ENCODE measurements around the gene MTMR1.

The MTMR1 gene

DNA sequence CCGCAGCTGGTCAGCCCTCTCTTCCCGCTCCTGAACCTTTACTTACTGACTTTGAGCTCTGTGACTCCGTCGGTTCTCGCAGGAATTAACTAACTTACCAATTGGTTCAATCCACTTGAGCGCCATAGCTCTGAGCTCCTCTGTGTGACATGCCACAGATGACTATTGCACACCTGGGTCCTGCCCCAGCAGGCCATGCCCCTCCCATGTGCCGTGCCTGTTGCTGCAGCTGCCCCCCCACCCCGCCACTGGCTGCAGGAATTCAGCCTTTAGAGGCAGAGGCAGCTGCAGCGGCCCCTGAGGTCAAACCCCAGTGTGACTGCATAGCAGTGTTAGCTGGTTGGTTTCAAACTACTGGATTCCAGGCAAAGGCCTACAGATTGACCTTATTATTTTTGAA is 70.6 kb downstream of the MTMR1 start:
- no peak for FAIRE-seq

DNA sequence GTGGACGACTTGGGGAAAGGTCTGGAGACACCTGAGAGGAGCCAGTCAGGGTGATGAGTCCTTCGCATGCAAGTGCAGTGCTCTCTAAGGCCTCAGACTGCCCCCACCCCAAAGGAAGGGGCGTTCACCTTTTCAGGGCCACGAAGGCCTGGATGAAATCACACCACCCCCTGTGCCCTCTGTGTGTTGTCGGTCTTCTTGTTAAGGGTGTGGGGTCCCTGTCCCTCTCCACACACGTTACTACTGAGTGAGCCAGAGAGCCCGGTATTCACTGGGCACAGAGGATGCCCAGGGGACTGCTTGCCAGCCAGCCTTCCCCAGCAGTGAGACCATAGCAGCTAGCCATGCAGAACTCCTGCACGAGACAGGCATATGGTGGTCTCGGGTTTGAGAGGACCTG is 72.0 kb downstream of the MTMR1 start:
- FAIRE-seq = no peak

DNA sequence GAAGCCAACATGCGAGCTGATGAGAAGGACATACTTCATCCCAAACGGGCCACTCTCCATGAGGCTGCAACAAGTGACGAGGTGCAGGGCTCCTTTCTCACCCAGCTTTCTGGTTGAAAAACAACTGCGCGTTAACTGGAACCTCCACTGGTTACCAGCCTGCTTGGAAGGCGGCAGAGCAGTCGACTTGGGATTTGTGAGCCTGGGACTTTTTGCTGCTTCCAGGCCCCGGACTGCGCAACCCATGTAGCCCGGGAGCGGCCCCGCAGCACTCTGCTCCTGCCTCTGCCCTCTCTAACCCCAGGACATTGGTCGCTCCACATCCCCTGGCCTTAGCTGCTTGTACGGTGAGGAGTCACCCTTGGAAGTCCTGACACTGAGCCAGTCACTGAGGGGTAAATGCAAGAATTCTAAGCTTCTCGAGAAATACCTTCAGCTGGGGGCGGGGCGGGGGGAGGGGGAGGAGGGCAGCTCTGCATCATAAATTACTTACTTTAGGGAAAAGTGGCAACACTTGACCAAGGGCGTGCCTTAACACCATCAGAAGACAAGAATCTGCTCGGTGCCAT is 72.7 kb downstream of the MTMR1 start:
- FAIRE-seq = no peak

DNA sequence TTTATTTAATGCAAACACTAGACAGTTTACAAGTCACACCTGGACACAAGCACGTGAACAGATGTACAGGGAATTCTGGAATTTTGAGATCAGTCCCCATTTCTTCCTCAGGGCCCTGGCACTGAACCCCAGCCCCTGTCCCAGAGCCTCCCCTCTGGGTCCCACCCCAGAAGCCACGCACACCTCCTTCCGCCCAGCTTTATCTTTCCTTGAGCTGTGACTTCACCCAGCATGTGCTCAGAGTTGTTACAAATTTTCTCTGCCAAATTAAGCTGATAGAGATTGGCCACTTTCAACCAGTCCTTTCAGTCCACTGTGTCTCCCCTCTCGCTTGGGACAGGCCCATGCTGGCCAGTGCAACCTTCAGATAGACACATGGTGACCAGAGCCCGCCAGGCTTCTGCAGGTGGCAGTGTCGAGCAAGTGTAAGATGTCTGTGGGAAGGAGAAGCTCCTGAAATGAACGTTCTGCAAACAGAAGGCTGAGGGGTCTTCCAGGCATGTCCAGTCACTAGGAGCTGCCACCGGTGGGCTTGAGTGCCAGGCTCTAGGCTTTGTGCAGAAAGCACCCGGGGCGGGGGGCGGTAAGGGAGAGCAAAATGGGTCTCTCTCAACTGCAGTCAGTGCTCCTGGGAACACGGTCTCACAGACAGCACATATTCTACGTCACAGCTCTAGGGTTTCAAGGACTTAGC is 73.3 kb downstream of the MTMR1 start:
- FAIRE-seq = no peak

DNA sequence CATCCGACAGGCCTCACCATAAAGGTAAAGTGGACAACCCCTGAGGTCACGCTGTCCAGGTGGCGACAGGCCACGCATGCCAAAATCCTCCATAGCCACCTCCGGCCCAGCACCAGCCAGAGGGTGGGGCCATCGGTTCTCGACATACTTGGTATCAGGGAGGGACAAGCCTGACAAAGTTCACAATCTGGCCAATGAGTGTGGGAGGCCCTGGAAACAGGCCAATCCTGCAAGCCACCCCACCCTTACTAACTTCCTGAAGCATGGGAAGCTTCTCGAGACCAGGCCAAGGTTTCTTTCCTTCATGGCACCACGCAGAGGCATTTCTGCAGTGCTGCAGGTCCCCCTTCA is 73.8 kb downstream of the MTMR1 start:
- no peak for FAIRE-seq

DNA sequence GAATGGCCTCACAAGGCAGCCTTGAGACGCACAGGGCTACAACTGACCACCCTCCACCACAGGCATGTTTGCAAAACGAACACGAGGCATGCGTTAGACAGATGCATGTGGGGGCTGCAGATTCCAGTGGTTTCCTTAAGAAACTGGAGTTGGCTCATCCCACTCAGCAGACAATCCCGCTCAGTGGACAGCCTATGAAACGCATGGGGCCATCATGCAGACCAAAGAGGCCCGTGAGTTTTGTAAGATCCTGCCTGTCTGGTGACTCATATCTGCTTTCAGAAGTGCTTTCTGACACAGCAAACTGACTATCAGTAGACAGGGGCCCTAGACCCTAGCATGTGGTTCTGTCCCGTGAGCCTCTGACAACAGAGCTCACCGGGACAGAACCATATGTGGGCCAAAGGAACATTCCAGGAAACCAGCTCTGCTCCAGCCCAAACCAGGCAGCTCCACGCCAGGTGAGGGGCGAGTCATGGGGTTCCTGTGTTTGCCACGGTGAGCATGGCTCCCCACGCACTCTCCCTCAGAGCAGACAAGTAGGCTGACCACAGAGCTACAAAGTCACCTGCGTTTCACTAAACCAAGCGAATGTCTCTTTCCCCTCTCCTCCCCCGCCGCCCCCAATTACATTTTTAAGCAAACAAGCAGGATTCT is 74.4 kb downstream of the MTMR1 start:
- FAIRE-seq = no peak

DNA sequence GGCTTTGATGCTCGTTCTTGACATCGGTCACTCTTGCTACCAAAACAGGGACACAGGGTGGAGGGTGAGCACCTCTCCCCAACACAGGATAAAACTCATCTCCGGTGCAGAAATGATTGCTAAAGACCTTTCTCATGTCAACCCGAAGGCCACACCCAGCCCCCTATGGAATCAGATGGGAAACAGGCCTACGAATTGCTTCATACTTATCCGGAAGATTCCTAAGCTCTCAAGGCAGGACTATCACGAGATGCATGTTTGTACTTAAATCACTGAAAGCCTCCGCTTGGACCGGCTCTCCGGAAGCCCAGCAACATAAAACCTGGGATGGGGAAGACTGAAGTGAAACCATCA is 74.9 kb downstream of the MTMR1 start:
- FAIRE-seq = no peak

DNA sequence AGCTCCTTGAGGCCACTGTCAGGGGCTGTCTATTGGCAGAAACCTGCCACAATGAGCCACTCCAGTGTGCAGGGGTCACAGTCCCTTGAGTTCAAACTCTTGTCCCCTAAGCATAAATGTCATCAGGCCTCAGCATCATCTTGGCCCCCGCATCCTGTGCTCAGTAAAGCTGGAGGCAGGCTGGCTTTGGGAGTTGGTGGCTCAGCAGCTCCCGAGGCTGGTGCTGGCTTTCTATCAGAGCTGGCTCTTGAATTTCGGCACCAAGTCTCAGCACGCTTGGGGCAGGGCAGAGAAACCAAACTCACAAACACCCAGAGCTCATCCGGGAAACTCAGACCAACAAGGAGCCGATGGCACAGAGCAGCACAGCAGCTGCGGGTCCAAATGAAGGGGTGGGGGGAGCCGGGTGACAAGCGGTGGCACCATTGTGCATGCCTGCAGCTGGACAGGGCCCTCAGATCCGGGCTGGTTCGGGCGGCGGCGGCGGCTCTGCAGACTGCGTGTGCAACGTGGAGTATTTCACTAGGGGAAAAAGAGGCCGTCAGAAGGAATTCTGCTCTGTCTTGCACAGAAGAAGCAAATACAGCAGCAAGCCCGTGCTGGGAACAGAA is 75.5 kb downstream of the MTMR1 start:
- no peak for FAIRE-seq

DNA sequence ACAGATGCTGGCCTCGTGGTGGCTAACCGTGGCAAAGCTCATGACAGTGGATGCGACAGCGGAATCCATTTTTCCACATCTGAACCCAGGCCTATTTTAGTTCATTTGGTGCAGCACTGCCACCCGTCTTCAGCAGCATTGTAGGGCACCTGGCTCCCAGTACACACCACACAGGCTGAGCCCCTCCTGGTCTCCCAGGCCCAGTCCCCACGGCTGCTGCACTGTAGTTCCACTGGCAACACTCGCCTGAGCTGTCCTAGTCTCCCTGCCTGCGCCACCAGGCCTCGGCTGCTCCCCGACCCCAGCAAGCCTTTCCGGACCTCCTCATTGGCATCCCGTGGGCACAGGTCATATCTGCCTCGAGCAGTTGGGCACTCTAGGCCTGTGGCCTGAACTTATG is 76.2 kb downstream of the MTMR1 start:
- FAIRE-seq = no peak

DNA sequence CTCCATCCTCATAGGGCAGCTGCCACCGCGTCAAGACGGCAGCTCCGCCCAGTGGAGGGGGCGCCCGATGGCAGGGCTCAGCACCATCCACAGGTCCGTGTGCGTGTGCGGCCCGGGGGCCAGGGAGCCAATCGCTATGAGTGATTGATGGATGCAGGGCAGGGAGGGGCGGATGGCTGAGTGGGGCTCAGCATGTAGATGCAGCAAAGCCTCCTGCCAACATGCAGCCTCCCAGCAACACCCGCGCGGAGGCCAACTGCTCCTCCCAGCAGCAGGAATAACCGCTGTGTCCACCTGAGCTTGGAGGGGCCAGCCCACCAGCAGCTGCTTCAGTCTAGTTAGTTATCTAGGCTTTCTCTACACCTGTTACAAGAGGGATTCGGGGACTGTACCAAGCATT is 77.4 kb downstream of the MTMR1 start:
- no peak for FAIRE-seq

DNA sequence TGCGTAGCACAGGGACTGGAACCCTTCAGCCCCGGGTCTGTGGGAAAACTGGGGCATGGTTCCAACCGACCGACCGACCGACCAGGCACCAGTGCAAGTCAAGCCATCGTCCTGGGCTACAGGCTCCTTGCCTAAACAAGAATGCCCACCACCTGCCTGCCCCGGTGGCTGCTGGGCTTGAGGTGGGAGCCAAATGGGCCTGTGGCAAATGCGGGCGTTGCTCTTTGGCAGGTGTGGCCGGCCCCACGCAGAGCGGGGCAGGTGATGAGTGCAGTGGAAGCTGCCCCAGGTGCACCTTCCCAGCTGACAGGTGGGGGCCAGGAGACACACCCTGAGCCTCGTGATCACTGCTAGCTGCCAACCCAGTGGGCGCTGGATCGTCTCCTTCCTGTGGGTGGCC is 77.9 kb downstream of the MTMR1 start:
- FAIRE-seq = no peak

DNA sequence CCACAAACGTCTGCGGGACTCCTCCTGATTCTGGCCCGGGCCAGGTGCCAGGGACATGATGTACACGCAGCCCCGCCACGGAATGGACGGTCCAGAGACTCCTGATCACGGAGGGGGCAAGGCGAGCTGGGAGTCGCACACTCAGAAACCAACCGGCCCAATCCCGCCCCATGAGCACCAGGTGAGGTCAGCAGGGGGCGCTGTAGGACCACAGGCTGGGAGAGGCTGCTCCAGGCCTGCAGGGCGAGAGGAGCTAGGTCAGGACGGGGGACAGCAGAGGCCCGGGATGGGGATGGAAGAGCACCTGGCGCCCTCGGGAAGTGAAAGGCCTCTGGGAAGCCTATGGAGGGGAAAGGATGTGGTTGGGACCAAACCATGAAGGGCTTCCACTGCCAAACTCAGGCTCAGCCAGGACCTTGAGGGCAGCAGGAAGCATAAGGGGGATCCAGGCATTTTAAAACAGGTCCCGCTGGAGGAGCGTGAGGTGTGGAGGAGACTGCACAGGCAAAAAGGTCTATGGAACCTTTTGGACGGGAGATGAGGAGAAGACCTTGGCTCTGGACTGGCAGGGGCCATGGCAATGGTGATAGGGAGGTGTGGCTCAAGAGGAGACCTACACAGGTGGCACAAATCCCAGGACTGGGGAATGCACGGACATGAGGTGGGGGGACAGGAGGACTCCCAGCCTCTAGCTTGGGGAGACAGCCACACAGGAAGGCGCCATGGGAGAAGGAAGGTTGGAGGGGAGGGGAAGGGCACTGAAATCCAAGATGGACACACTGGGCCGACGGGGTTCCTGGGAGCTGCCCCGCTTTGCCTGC is 79.2 kb downstream of the MTMR1 start:
- no peak for FAIRE-seq

DNA sequence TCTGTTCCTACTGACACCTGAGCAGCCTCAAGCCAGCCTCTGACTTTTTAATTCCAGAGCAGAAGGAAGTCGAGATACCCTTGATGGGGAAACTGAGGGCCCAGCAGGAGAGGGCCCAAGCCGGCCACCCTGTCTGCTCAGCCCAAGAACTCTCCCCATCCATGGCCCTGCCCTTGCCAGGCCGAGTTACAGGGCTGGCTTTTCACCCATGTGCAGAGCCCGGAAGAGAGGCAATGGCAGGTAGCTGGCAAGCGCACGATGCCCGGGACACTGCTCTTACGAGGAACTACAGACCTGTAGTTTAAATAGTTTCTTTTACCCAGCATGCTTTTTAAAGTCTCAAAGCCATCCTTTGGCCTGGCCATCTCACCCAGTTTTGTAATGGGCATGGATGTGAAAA is 79.9 kb downstream of the MTMR1 start:
- no peak for FAIRE-seq

DNA sequence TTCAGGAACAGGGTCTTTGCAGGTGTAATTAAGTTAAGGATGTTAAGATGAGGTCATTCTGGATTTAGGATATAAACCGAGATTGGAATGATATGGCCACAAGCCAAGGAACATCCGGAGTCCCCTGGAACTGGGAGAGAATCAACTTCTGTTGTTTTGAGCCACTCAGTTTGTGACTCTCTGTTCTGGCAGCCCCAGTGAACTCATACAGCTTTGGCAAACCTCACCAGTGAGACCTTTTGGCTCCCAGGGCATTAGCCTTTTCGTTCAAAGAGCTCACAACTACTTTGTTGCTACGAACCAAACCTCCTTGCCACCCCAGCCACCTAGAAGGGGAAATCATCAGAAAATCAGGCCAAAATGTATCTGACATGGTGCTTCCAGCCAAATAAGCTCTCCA is 80.4 kb downstream of the MTMR1 start:
- FAIRE-seq = no peak

DNA sequence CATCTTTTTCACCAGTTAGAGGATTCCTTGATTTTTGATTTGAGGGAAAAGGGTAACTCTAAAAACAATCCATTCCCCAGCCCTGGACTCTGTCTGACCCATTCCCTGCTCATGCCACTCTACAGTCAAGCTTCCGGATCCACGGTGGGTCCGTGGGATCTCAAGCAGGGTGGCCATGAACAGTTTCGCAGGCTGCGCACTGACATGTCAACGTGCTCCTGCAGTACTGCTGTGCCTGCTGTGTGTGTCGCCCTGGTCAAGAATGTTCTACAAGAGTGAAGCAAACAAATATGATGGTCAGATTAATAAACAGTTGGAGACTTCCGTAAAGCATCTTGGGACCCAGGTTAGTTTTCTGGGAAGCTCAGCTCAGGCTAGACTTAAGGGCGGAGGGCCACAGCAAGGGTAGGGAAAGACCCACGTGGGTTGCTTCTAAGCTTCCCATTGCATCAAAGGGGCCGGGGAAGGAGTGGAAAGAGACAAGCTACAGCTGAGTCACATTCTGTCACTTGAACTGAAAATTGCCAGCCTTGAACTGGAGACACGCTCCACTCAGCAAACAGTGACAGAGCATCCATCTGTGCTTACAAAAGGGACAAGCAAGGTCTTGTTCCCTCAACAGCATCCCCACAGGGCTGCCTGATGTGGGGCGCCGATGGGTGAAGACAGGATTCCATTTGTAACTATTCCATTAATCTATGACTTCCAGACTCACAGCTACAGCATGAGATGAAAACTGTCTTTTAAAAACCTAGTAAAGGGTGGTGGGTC is 81.8 kb downstream of the MTMR1 start:
- FAIRE-seq = no peak

DNA sequence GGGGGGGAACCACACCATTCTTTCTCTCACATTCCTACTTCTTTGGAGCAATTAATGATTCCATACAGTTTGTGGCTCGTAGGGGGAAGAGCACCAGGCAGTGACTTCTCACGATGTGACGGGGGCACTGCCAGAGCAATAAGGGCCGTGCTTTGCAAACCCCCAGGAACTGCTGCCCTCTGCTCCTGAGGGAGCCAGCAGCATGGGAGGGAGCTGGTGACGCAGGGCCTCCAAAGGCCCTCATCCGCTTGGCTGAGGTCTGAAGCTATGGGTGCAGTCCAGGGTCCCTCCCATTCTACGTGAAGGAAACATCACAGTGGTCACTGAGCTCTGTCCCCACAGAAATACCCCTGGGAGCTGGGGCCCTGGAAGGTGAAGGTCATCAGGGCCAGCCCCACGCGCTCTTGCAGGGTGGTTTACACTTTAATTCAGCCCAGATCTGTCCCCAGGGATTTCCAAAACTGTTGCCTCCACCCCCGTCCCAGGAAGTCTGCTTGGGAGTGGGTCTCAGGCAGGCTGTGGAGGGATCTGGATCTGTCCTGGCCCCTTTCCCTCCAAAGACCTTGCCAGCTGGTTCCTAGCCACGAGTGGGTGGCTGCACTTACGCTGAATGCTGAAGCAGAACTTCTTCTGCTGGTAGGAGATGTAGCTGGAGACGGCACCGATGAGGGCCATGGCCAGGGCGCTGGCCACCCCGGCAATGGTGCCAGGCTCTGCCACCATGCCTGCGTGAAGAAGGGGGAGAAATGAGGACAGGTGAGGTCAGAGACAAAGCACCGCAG is 82.6 kb downstream of the MTMR1 start:
- no peak for FAIRE-seq

DNA sequence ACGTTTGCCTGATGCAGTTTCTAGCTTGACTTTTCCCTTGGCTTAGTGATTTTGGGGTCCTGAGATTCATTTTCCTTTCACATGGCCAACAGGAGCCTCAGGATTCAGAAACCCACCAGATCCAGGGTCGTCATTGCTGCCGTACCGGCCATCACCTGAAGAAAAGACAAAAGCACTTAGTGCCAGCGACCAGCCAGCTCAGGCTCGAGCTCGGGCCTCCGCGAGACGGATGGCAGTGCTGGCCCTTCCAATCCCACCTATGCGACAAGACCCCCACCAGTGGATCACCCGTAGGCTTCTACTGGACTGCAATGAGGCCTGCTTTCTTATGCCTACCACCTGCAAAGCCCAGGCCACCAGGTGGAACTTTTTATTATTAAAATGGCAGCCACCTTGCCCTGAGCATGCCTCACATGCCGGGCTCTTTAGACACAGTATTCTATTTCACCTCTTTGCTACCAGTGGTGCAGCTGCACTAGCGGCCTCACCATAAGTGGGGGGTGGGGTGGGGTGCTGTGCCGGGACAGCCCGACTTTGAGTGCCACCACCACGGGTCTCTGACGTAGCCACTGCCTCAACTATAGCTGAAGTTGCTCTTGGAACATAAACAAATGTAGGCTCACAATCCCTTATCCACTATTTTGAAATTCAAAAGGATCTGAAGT is 84.3 kb downstream of the MTMR1 start:
- no peak for FAIRE-seq

DNA sequence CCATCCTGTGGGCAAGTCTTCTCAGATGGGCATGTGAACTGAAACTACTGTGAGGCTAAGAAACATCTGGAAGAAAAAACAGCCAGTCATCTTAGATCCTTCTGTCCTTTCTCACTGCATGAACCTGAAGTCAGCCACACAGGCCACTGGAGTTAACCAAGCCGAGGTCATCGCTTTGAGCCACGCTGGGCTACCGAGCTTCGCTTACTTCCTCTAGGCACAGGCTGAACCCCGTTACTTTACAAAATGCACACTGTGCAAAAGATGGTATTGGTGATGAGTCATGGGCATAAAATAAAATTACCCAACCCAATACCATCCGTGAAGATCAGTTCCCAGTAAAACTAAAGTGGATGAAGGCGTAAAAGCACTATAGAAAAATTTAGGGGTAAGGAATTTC is 86.2 kb downstream of the MTMR1 start:
- FAIRE-seq = no peak

DNA sequence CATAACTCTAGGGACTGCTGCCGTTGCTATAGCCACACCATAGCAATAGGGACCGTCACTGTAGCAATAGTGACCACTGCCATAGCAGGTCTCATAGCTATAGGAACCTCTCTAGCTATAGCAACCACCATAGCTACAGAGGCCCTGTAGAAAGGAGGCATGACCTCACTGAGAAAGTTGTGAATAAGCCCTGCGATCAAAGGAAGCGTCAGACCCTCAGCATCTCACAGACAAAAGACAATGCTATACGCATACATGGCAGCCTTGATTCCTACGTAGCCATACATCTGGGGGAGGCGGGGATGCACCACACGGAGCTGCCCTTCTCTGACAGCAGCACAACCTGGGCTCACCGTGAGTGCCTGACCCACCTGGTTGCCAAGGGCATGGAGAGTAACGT is 88.5 kb downstream of the MTMR1 start:
- FAIRE-seq = no peak

DNA sequence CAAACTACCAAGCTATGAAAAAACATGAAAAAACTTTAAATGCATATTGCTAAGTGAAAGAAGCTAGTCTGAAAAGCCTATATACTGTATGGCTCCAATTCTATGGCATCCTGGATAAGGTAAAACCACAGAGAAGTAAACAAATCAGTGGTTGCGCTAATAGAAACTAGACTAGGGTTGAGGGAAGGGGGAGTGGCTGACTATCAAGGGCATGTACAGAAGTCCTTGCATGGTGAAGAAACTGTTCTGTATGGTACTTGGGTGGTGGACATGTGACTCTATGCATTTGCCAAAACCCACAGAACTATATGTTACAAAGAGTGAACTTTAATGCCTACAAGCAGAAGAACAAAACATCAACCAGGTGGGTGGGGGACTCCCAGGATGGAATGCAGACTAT is 96.8 kb downstream of the MTMR1 start:
- FAIRE-seq = no peak

DNA sequence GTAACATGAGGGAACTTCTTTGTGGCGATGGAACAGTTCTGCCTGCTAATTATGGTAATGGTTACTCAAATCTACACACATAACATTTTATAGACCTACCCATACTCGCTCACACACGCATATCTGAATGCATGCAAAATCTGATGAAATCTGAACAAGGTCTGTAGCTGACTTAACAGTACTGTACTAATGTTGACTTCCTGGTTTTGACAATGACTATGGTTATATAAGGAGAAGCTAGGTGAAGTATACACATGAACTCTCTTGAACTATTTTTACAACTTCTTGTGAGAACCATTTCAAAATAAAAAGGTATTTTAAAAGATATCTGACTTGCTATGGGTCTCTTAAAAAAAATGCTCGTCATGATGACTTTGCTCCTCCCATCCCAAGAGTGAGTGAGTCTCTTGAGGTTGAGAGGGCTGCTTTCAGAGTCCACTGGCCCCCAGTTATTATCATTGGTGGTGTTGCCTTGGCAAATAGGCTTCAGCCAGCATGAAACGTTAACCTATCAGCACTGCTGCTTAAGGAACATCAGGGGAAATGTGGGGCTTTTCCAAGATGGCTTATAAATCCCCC is 99.8 kb downstream of the MTMR1 start:
- no peak for FAIRE-seq
